Pancreas (tissue), 10 donors: Measurements from ENCODE around the gene KLF16. TPM values are rescaled to one million over a fixed set of nuclear protein-coding genes. Genes with fewer than 3 reads are reported as not detected.
A peak's percentile ranks its signal among the peaks of the same experiment; 100 is the strongest.

ENCODE experiments used
- ATAC-seq, 4 donors: fragments of 200-7000 bp; cut with Tn5 transposase; one replicate each; pipeline versions ENCODE4 v1.8.0 to v1.9.1; 2020; ENCODE audit warnings: mild to moderate bottlenecking in 4 of 4, moderate library complexity in 4 of 4
- DNase-seq, 6 donors: peaks; one replicate each; pipeline ENCODE4 v3.0.0-alpha.2; 2020
- FAIRE-seq: peaks from 2 replicates; lab custom pipeline; 2012; peaks lifted over from hg19 to GRCh38; lab: Jason Lieb, UNC
- H3K27ac ChIP-seq, 4 donors: fragments of 200-600 bp; sonication (generic); 1 replicate in 3 of 4; 2 replicates in 1 of 4; pipeline versions ENCODE4 v1.5.0 to v1.8.0; 2020
- H3K27me3 ChIP-seq, 4 donors: fragments of 200-600 bp; one replicate each; pipeline ENCODE4 v1.8.0; 2021
- H3K36me3 ChIP-seq, 3 donors: fragments of 200-600 bp; sonication (generic) in 1 of 3; one replicate each; pipeline versions ENCODE4 v1.5.0 to v1.8.0; 2020 to 2021
- H3K4me1 ChIP-seq, 3 donors: fragments of 200-600 bp; one replicate each; pipeline ENCODE4 v1.8.0; 2021
- H3K4me3 ChIP-seq, 4 donors: fragments of 200-600 bp; sonication (generic) in 2 of 4; one replicate each; pipeline versions ENCODE4 v1.5.0 to v1.8.0; 2020 to 2021
- H3K9me3 ChIP-seq, 4 donors: fragments of 200-600 bp; one replicate each; pipeline ENCODE4 v1.8.0; 2021
- CTCF ChIP-seq, 4 donors: fragments of 200-600 bp; sonication (generic) in 3 of 4; IDR thresholded peaks; one replicate each; pipeline versions ENCODE4 v1.5.0 to v1.8.0; 2021; ENCODE audit warnings: antibody characterized with exemption in 4 of 4
- WGBS, 2 donors: extraction: QIAGEN DNeasy Blood & Tissue Kit; methylation state at CpG; one replicate each; pipeline ENCODE4 v1.1.7; 2013; 5-methylcytosine and 5-hydroxymethylcytosine counted together
- intact Hi-C, 3 donors: fragments of 100-400 bp; cut with DNase I; formaldehyde crosslinking; loops; one replicate each; pipeline versions ENCODE4 v1.11.1 to v1.14.2; 2022
- polyA plus RNA-seq, 2 donors: library from polyadenylated mRNA; stranded (reverse); fragments of 200-250 nt; gene quantifications; one replicate each; pipeline ENCODE4 v1.2.3, GENCODE V29; 2013
- total RNA-seq, 6 donors: library from RNA; stranded (reverse); fragmentation: NEBNext Ultra II Directional in 4 of 6; extraction: Animal tissue kit (Norgen Biotek cat#: 25700) in 4 of 6; gene quantifications; one replicate each; pipeline versions ENCODE4 v1.2.1 to v1.2.4, GENCODE V29; 2021 to 2023
- donor health status: healthy with polysubstance abuse.
- donor health status: DM: no; HTN: no; CAD: no; lungs with moderate emphysema.
- donor health status: DM: no; HTN: no; CAD: no.
- donor health status: control.
- donor health status: control.
- donor health status: Bipolar disorder and iron deficiency.
- donor health status: DM: yes; HTN: yes; CAD: no.
- donor health status: DM: no; HTN: no; CAD: no.
- donor health status: DM: no; HTN: no; CAD: no.
- donor health status: DM: yes; HTN: yes; CAD: no.

The KLF16 gene
- total and polyA plus RNA-seq, 8 donors = 4.3 to 10.4 (median 7.5) TPM

GRCh38 chr19:1830978-1831377 is 32.4 kb downstream of the KLF16 start:
- no peak for TF ChIP-seq CTCF (IDR thresholded peaks at IDR 0.05)

GRCh38 chr19:1830568-1830967 is 32.8 kb downstream of the KLF16 start:
- 89 to 91% methylated on average over 15 of the region's 15 CpGs for WGBS, 2 donors
- intact Hi-C loops = no loop called here
- TF ChIP-seq CTCF (IDR thresholded peaks at IDR 0.05) = no peak
- H3K27me3 ChIP-seq = no peaks in the 10 kb centered on the region
- no peak overlapping the region for H3K4me3 ChIP-seq
- no peaks in the 10 kb centered on the region for H3K9me3 ChIP-seq
- H3K4me1 ChIP-seq = peaks cover 0 to 11% (median 0%) of the 10 kb centered on the region in 3 donors
- no peak for FAIRE-seq
- H3K27ac ChIP-seq = no peak overlapping the region
- no peak for ATAC-seq
- peaks cover 0 to 12% (median 0%) of the 10 kb centered on the region in 3 donors for H3K36me3 ChIP-seq
- DNase-seq = no peak

More at GRCh38 chr19:1830978-1831377, 32.4 kb downstream of the KLF16 start:
- intact Hi-C loops = no loop called here
- no peaks in the 10 kb centered on the region for H3K9me3 ChIP-seq
- no peak overlapping the region for H3K27ac ChIP-seq
- H3K27me3 ChIP-seq = no peaks in the 10 kb centered on the region
- ATAC-seq (no peak), FAIRE-seq (no peak), DNase-seq (no peak)
- peaks cover 0 to 10% (median 0%) of the 10 kb centered on the region in 3 donors for H3K4me1 ChIP-seq
- peaks cover 0 to 12% (median 0%) of the 10 kb centered on the region in 3 donors for H3K36me3 ChIP-seq
- 73 to 75% methylated on average over 11 of the region's 11 CpGs for WGBS, 2 donors
- H3K4me3 ChIP-seq = no peak overlapping the region

- intact Hi-C loops = no loop called here
- no peaks in the 10 kb centered on the region for H3K9me3 ChIP-seq
- H3K36me3 ChIP-seq = peaks cover 0 to 12% (median 0%) of the 10 kb centered on the region in 3 donors
- 80 to 88% methylated on average over 11 of the region's 11 CpGs for WGBS, 2 donors
- no peak for ATAC-seq
- FAIRE-seq = no peak
- H3K27ac ChIP-seq = no peak overlapping the region
- no peaks in the 10 kb centered on the region for H3K27me3 ChIP-seq
- H3K4me3 ChIP-seq = no peak overlapping the region
- DNase-seq = no peak
- no peak for TF ChIP-seq CTCF (IDR thresholded peaks at IDR 0.05)
- H3K4me1 ChIP-seq = peaks cover 0 to 11% (median 0%) of the 10 kb centered on the region in 3 donors
Observed at GRCh38 chr19:1829958-1830357, 33.4 kb downstream of the KLF16 start.

GRCh38 chr19:1828279-1829238 is 34.8 kb downstream of the KLF16 start:
- intact Hi-C loops = no loop called here
- no peak overlapping the region for H3K27ac ChIP-seq
- no peak for FAIRE-seq
- no peaks in the 10 kb centered on the region for H3K27me3 ChIP-seq
- H3K4me3 ChIP-seq = no peak overlapping the region
- ATAC-seq = no peak
- TF ChIP-seq CTCF (IDR thresholded peaks at IDR 0.05) = no peak
- 93 to 95% methylated on average over 53 to 57 of the region's 57 CpGs for WGBS, 2 donors
- H3K9me3 ChIP-seq = no peaks in the 10 kb centered on the region
- peak in 2 of 6 donors; percentile 40 to 72 for DNase-seq
- peaks cover 0 to 12% (median 0%) of the 10 kb centered on the region in 3 donors for H3K36me3 ChIP-seq
- H3K4me1 ChIP-seq = peaks cover 0 to 3% (median 0%) of the 10 kb centered on the region in 3 donors
